ENCODE measurements around the gene PLEKHG4.

PLEKHG4 gene

GRCh38 chr16:67245186-67245585 lies 34.1 kb upstream of the PLEKHG4 start:
- DNase-seq, result no peak

- no peak for DNase-seq
Measured at GRCh38 chr16:67245674-67246080, 33.7 kb upstream of the PLEKHG4 start.

GRCh38 chr16:67246081-67246755 lies 33.1 kb upstream of the PLEKHG4 start:
- peak; percentile 91 for DNase-seq

- DNase-seq, result peak; percentile 64
Measured at GRCh38 chr16:67246756-67247191, 32.6 kb upstream of the PLEKHG4 start.

GRCh38 chr16:67247192-67248072 lies 31.9 kb upstream of the PLEKHG4 start, which contains the start of gene FHOD1:
Gene FHOD1, minus strand, starts transcription at chr16:67247481. Its CDS starts 71 bp downstream, at chr16:67247410.
- peak; percentile 97 for DNase-seq

- DNase-seq, result no peak
Measured at GRCh38 chr16:67248073-67248400, 31.3 kb upstream of the PLEKHG4 start.

- DNase-seq, result peak; percentile 58
Measured at GRCh38 chr16:67248401-67249177, 30.7 kb upstream of the PLEKHG4 start, which contains the start of gene SLC9A5. Gene SLC9A5, plus strand, starts transcription at chr16:67248979. Its CDS starts 36 bp downstream, at chr16:67249015.

GRCh38 chr16:67249178-67250044 lies 29.9 kb upstream of the PLEKHG4 start:
- peak; percentile 45 for DNase-seq

- peak; percentile 23 for DNase-seq
Measured at GRCh38 chr16:67250045-67250327, 29.3 kb upstream of the PLEKHG4 start.

- DNase-seq, result no peak
Measured at GRCh38 chr16:67252609-67253497, 26.5 kb upstream of the PLEKHG4 start.

- no peak for DNase-seq
Measured at GRCh38 chr16:67254801-67255552, 24.4 kb upstream of the PLEKHG4 start.

GRCh38 chr16:67255553-67256221 lies 23.6 kb upstream of the PLEKHG4 start:
- DNase-seq, result no peak

- no peak for DNase-seq
Measured at GRCh38 chr16:67256701-67257230, 22.6 kb upstream of the PLEKHG4 start.

- DNase-seq, result no peak
Measured at GRCh38 chr16:67257486-67258160, 21.7 kb upstream of the PLEKHG4 start.

GRCh38 chr16:67258161-67258835 lies 21.0 kb upstream of the PLEKHG4 start:
- DNase-seq, result no peak

- DNase-seq, result no peak
Measured at GRCh38 chr16:67259705-67260104, 19.6 kb upstream of the PLEKHG4 start.

GRCh38 chr16:67260426-67261063 lies 18.8 kb upstream of the PLEKHG4 start:
- no peak for DNase-seq

GRCh38 chr16:67263201-67263600 lies 16.1 kb upstream of the PLEKHG4 start:
- no peak for DNase-seq
